HG03045 (cell line): Measurements from ENCODE around the gene TBCD.

Source experiments
- ATAC-seq: cut with Tn5 transposase; IDR thresholded peaks from one replicate; pipeline ENCODE4 v1.9.1; 2021; ENCODE audit warnings: mild to moderate bottlenecking, moderate library complexity; ENCODE audit not compliant: unreplicated experiment

TBCD gene

DNA sequence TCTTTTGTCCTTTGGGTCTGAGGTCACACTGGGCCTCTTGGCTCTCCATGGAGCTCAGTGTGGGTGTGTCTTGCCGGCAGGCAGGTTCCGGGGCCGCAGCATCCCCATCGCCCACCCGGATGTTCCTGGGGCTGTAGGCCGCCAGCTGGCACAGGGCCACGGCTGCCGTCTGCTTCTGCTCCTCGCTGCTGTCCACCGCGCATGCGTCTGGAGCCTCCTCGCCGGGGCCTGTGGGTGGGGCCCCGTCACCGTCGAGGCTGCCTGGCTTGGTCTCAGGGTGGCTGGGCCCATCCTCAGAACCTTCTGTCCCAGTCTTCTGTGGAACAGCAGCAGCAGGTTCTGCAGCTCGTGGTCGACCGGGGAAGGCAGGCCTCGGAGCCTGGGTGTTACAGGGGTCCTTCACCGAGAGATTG lies 78.4 kb downstream of the TBCD start:
- ATAC-seq = no peak

DNA sequence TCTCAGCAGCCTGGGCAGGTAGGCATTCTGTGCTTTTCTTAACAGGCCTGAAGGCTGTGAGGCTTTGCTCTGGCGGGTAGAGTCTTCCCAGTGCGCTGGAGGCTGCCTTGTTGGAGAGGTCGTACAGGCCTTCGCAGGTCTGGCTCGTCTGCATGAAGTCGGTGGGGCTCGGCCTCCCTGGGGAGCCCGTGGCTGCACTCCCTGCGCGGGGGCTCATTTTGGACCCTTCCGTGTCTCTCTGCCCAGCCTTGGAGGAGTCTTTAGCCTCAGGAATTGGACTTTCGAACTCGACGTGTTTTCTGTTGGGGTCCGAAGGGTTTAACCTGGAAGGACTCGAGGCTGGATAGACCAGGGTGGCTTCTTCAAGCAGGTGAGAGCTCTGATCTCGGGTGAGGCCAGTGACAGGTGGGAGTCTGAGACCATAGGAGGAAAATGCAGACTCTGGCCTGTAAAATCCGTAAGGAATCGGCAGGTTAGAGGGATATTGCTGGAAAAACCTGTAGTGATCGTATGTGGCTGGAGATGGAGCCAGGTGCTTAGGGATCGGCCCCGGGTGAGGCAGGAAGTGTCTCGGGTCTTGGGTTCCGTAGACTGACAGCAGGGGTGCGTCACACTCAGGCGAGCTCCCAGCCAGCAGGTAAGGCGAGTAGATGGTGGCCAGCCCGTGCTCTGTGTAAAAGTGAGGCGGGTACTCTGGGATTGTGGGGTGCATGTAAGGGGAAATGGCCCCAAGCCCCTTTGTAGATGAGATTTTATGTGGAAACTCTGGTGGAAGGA lies 79.4 kb downstream of the TBCD start:
- no peak for ATAC-seq

DNA sequence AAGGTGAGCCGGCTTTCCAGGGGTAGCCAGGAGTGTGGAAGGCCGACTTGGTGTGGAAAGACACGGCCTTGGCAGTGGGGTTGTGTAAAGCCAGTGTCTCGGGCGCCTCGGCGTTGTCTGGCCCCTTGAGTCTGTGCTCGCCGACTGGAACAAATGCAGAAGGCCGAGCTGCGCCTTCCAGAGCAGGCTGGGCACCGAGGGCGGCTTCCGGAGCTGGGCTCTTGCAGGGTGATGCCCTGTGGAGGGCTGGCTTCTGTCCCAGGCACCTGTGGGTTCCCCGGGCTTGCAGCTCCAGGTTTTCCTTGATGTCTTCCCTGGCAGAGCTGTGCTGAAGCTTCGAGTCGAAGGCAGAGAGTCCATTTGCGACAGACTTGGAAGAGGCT lies 79.9 kb downstream of the TBCD start:
- no peak for ATAC-seq

DNA sequence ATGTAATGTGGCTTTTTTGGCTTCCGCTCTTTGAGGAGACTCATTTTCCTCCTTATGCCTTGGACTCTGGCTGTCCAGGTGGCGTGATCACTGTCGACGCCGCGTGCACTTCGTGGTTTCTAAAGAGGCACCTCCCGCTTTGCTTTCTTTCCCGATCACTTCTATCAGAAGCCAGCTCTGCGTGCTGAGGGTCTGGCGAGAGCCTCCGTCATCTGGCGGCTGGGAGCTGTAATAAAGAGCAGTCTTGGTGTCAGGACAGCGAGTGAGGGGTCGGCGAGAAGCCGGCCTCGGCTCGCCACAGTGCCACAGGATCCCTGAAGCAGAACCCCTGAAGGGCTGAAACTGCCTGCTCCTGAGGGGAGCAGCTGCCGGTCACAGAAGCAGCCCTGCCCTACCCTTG lies 80.5 kb downstream of the TBCD start:
- no peak for ATAC-seq

DNA sequence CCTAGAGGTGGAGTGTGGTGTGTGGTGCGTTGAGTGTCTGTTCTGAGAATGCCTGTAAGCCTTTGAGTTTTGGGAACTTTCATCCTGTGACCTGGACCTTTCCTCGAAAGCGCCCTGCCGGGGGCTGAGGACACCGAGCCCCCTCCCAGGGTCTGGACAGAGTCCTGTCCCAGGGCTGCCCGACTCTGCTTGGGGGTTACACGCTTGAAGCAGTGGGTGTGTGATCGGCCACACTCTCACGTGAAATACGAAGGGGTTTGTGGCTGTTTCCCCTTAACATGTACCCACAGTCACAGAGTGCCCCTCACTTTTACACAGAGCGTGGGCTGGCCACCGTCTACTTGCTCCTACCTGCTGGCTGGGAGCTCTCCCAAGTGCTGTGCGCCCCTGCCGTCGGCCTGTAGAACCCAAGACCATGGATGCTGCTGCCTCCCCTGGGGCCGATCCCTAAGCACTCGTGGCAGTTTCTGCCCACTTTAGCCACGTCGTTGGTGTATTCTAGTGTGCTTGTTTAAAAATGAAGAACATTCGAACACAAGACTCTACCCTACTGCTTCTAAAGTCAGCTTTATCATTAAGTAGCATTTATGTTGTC lies 81.1 kb downstream of the TBCD start:
- ATAC-seq = no peak

DNA sequence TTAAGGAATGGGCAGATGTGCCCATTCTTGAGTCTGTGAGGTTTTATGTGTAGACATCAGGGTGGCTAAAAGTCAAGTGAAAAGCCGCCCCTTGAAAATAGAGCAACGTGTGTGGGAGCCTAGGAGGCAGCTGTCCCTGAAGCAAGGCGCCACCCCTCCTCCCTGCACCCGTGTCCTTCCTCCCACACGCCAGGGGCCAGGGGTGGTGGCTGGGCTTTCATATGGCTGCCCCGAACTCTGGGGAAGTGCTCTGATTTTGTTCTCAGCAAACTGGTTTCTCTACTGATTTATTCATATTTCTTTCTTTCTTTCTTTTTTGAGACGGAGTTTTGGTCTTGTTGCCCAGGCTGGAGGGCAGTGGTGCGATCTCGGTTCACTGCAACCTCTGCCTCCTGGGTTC lies 83.3 kb downstream of the TBCD start:
- ATAC-seq = no peak

DNA sequence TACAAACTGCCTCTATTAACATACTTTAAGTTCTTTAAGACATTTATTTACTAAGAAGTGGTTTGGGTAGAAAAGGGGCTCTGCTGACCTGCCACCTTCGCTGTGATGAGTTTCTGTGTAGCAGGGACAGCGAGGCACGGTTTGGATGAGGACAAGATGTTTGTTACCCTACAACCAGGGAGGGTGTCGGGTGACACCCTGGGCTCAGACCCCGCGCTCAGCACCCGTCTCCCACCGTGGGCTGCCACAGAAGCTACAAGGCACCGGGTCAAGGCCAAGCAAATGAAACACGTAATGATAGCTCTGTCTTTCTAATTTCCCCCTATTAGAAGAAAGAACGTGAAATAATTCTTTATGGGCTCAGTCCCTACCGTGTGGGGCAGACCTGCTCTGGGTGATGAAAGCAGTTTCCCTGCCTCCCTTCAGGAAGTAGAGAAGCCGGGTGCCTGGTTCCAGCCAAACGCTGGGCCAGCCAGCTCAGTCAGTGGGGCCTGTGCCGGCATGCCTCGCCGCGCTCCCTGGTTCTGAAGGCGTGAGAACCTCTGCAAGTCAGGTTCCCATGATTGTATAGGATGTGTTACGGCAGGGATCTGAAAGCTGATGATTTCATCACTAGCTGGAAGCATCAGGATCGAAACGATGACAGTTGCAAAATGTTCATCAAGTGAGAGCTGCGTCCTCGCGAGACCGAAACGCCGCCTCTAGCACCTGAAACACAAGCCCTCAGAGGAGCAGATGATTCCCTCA lies 84.1 kb downstream of the TBCD start:
- no peak for ATAC-seq

DNA sequence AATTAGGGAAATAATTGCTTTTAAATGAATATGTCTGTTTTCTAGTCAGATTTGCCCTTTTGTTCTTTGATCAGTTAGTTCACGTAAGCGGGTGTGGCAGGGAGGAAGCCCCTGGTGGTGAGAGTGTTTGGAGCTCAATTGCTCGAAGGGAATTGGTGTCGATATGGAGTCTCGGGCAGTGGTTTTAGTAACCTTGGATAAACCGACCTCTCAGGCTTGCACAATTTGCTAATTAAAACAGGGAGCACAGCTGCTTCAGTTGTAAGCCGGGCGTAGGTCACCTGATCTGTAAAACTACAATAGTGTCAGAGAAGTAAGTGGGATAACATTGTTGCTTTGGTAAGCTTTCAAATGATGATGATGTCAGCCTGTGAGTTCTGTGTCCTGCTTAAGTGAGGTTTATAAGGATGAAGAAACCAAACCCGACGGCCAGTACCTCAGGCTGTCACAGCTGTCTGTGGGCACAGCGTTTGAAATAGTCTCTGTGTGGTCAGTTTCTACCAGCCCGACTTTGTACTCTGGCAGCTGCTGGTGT lies 85.0 kb downstream of the TBCD start:
- ATAC-seq = no peak

DNA sequence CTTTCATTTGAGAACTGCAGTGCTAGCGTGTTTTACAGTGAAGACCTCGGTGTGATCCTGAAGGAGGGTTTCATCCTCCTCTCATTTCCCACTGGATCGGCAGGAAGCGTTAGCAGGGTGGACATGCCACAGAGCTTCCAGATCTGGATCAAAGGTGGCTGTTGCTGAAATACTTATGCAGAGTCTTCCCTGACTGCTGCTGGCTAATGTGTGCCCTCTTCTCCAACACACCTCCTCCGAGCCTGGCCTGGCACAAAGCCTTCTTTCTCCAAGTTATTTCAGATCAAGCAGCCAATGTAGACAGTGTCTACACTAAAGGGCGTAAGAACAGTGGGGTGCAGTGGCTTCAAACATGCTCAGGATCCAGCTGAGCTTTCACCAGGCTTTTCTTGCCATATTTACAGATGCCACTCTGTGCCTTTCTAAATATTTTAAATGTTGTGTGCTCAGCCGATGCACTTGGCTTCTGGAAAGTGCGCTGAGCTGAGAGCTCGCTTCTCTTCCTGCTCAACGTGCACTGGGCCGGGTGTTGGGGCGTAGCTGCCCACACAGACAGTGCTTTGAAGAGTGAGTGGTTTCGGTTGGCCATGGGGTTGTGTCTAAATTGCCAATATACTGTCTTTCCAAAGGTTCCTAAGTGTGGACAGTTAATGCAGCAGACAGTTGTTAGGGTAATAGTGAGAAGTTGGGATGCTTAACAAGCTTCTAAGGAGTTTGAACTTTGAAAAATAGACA lies 85.9 kb downstream of the TBCD start:
- no peak for ATAC-seq

DNA sequence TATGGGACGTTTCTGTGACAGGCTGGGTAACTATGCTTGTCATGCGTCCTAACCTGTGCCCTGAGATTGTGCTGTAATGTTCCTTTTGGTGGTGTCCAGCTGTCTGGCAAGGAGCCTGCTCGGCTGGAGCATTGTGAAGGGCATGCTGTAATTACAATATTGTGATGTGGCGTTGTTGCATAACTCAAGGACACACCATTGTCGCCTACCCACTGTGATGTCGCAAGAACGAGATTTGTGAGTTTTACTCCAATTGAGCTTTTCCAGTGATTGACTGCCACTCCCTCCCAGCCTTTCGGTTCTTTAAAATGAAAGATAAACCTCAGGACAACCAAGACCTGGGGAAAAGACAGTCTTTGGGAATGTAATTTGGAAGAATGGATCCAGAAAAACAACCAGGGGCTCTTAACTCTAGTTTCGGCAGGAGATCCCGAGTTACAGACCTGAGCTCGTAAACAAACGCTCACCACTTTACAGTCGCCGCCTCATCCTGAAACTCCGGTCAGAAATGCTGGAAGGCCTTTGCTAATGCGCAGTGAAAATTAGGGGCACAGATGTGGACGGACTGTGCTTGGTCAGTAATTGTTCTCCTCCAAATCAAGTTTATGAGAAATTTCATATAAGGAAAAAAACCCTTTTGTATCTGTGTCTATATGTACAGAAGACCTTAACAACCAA lies 86.7 kb downstream of the TBCD start:
- ATAC-seq = no peak

DNA sequence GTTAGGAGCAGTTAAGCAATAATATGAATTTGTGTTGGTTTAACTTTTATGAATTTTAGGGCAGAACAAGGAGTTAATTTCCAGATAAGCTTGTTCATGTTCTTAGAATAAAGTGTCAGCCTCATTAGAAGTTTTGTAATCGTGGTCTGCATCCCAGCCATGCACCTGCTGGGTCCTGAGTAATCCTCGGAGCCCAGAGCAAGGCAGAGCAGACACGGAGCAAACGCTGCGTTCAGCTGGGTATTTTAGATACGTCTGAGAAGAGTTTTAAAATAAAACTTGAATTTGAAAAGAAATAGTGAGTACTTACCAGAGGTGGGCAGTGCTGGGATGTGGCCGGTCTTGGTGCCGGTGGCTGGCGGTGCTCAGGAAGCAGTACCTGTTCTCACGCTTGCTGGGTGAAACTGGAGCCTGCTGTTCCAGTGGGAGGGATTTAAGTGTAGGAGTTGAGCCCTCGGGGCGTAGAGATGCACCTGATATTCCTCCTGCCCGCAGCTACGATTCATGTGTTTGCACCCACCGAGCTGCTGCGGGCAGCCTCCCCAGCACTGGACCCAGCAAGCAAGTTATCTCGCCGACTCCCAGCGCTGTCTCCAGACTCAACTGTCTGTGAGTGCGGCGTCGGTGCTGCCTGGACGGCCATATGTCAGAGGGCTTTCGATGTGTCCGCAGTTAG lies 87.9 kb downstream of the TBCD start, which contains the start of gene ZNF750:
TSS of gene ZNF750 (minus strand) at position 406 of the 676 bp plus-strand sequence. CDS start 7,568 bp downstream, outside the sequence.
- no peak for ATAC-seq

DNA sequence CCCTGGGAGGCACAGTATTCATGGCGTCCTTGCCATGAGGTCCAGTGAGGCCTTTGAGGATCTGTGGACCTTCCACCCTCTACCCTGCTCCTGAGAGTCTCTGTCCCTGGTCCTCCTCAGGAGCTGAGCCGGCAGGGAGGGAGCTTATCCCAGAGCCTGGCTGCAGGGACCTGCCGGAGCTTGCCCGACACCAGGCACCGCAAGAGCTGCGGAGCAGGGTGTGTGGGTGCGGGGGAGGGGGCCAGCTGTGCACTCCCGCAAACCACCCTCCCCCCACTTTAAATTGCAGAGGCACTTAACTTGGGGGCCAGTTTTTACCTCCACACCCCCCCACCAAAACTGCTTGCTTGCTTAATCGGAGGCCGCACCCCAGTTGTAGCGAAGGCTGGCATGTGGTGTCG lies 88.6 kb downstream of the TBCD start:
- ATAC-seq = no peak

DNA sequence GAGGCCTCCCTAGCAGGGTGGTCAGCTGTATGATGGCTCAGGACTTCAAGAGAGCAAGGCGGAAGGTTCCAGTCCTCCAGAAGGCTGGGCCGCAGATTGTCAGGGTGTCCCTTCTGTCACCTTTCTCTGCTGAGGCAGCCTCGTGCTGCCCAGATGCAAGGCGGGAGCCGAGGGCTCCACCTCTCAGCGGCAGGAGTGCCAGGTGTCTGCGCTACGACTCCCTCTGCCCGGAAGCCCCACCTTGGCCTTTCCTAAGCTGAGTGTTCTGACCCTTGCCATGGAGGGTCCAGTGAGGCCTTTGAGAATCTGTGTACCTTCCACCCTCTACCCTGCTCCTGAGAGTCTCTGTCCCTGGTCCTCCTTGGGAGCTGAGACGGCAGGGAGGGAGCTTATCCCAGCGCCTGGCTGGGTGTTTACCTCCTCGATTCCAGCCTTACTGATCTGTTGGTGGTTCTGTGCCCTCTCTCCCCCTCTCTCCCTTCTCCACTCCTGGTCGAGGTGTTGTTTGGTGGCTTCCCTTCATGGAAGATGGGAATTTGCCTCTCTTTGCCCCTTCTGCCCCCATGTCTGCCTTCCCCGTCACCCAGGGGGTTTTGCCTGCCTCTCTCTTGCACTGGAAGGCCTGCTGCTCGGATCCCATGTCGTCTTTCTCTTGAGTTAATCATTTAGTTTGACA lies 90.2 kb downstream of the TBCD start:
- ATAC-seq = no peak

DNA sequence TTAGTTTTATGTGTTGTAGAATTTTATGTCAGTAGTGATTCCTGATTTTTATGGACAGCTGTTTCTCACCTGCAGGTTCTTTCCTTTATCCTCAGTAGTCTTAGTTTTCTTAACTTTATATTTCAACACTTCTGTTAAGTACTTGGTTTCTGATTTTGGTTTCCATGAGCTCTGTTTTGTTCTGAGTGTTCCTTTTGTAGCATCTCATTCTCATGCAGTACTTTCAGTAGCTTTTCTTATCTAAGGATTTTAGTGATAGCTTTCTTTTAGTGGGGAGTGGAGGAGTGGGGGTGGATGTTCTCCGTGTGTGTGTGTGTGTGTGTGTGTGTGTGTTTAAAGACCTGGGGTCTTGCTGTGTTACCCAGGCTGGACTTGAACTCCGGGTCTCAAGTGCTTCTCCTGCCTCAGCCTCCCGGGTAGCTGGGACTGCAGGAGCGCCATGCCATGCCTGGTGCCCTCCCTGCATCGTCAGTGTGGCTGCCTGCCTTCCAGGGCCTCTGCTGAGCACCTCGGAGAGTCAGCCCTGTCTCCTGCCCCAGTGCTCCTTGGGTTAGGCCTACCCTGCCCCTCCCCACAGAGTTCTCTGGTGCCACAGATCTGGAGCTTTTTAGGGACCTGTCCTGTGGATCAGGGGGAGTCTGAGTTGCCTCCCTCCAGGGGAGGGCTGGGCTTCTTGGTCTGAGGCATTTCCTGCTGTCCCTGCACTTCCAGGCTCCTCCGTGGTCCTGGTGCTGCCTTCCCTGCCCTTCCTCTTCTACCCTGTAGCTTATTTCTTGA lies 92.2 kb downstream of the TBCD start:
- ATAC-seq = no peak

DNA sequence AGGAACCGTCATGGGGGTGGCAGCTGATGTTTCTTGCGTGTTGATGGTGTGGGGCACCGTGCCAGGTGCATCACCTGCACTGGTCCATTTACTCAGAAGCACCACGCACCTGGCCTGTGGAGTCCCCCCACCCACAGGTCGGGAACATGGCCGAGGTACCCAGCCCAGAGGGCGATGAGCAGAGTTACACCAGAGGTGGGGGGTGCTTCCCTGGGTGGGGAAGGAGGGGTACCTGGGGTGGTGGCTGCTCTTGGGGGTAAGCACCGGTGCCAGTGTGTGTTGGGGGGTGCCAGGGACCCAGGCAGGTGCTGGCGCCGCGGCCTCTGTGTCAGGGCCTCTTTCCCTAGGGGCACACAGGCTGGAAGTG lies 92.9 kb downstream of the TBCD start:
- ATAC-seq = no peak

DNA sequence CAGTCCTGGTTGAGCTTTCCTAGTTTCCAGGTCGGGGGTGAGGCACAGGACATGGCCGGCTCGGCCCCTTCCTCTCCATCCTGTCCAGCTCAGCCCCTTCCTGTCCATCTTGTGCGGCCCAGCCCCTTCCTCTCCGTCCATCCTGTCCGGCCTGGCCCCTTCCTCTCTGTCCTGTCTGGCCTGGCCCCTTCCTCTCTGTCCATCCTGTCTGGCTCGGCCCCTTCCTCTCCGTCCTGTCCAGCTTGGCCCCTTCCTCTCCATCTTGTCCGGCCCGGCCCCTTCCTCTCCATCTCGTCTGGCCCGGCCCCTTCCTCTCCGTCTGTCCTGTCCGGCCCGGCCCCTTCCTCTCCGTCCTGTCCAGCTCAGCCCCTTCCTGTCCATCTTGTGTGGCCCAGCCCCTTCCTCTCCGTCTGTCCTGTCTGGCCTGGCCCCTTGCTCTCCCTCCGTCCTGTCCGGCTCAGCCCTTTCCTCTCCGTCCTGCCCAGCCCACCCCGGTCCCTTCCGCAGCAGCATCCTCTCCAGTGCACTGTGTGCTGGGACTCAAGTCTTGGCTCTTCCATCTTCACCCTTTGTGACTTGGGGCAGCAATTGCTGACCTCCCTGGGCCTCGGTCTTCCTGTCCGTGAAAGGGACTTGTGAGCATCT lies 93.4 kb downstream of the TBCD start:
- ATAC-seq = no peak

DNA sequence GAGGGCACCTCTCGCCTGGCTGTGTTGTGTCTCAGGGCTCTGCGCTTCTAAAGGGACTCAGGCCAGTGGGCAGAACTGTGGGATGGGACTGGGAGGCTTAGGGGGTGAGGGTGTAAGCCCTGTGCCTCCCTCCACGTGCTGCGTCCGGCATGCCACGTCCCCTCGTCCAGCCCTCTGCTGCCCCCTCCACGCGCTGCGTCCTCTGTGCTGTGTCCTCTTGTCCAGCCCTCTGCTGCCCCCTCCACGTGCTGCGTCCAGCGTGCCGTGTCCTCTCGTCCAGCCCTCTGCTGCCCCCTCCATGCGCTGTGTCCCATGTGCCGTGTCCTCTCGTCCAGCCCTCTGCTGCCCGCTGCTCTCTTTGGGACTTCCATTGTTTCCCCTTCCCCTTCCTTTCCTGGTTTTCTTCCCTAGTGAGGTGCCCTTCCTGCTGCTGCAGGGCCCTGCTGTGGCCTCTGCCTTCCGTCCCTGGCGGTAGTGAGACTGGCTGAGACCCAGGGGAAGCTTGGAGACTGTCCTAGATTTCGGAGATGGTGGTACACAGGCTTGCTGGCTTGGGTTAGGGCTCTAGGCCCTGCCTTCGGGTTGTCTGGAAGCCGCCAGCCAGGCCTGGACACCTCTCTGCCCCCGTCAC lies 94.3 kb downstream of the TBCD start:
- no peak for ATAC-seq
